GM23338 (cell line): ENCODE data around the gene PDLIM5. TPM values are rescaled to one million over a fixed set of nuclear protein-coding genes. Genes with fewer than 3 reads are reported as not detected.

Experiments
- ATAC-seq: fragments of 200-7000 bp; cut with Tn5 transposase; 3 replicates; pipeline ENCODE4 v1.9.1; 2020
- DNase-seq: peaks from one replicate; pipeline ENCODE4 v3.0.0-alpha.2; 2015; ENCODE audit warnings: low spot score
- H2AFZ ChIP-seq: fragments of 200-600 bp; sonication (generic); 2 replicates; pipeline ENCODE4 v1.8.0; 2016; ENCODE audit warnings: antibody characterized with exemption, mild to moderate bottlenecking, moderate library complexity
- H3F3A ChIP-seq: fragments of 200-600 bp; sonication (generic); replicated peaks from 2 replicates; pipeline ENCODE4 v1.8.0; 2017; ENCODE audit warnings: antibody characterized with exemption, mixed run types, low read depth
- H3K27ac ChIP-seq: fragments of 200-600 bp; sonication (generic); 2 replicates; pipeline ENCODE4 v1.6.1; 2016; ENCODE audit warnings: low read depth
- H3K27me3 ChIP-seq: fragments of 200-600 bp; sonication (generic); 2 replicates; pipeline ENCODE4 v1.8.0; 2016; ENCODE audit warnings: mild to moderate bottlenecking, mixed run types, moderate library complexity; ENCODE audit not compliant: insufficient read depth
- H3K36me3 ChIP-seq: fragments of 200-600 bp; sonication (generic); 2 replicates; pipeline ENCODE4 v1.8.0; 2016; ENCODE audit warnings: mild to moderate bottlenecking; ENCODE audit not compliant: insufficient read depth
- H3K4me1 ChIP-seq: fragments of 200-600 bp; sonication (generic); 2 replicates; pipeline ENCODE4 v1.8.0; 2016; ENCODE audit warnings: mild to moderate bottlenecking, moderate library complexity; ENCODE audit not compliant: insufficient read depth
- H3K4me2 ChIP-seq: fragments of 200-600 bp; sonication (generic); 2 replicates; pipeline ENCODE4 v1.7.1; 2017; ENCODE audit warnings: mixed run types
- H3K4me3 ChIP-seq: fragments of 200-600 bp; sonication (generic); 2 replicates; pipeline ENCODE4 v1.6.1; 2016; ENCODE audit warnings: mixed run types
- H3K79me2 ChIP-seq: fragments of 200-600 bp; sonication (generic); replicated peaks from 2 replicates; pipeline ENCODE4 v1.8.0; 2017; ENCODE audit warnings: mild to moderate bottlenecking; ENCODE audit not compliant: insufficient read depth
- H3K9me2 ChIP-seq: fragments of 200-600 bp; sonication (generic); 2 replicates; pipeline ENCODE4 v1.8.0; 2017; ENCODE audit not compliant: insufficient read depth
- H4K20me1 ChIP-seq: fragments of 200-600 bp; sonication (generic); replicated peaks from 2 replicates; pipeline ENCODE4 v1.8.0; 2017; ENCODE audit warnings: mild to moderate bottlenecking; ENCODE audit not compliant: insufficient read depth
- H3K27ac Mint-ChIP-seq: 2 replicates; pipeline ENCODE4 v1.8.0; 2020; ENCODE audit warnings: inconsistent platforms, mild to moderate bottlenecking, moderate library complexity, mixed read lengths
- H3K27me3 Mint-ChIP-seq: 3 replicates; pipeline ENCODE4 v1.8.0; 2022; ENCODE audit warnings: low read depth, mild to moderate bottlenecking, moderate library complexity, mixed read lengths, inconsistent platforms; ENCODE audit not compliant: insufficient read depth, poor library complexity
- H3K36me3 Mint-ChIP-seq: 3 replicates; pipeline ENCODE4 v1.8.0; 2021; ENCODE audit warnings: low read depth, mild to moderate bottlenecking, inconsistent platforms, moderate library complexity, mixed read lengths
- H3K4me1 Mint-ChIP-seq: 3 replicates; pipeline ENCODE4 v1.8.0; 2020; ENCODE audit warnings: mild to moderate bottlenecking, inconsistent platforms, mixed read lengths
- H3K4me3 Mint-ChIP-seq: 3 replicates; pipeline ENCODE4 v1.8.0; 2021; ENCODE audit warnings: moderate library complexity, mild to moderate bottlenecking, inconsistent platforms, mixed read lengths
- H3K9me3 Mint-ChIP-seq: 3 replicates; pipeline ENCODE4 v1.8.0; 2020; ENCODE audit warnings: moderate library complexity, mild to moderate bottlenecking, inconsistent platforms, mixed read lengths
- CREB1 ChIP-seq: fragments of 250-450 bp; sonication (Bioruptor Pico); IDR thresholded peaks from 2 replicates; pipeline ENCODE4 v1.5.0; 2020; ENCODE audit warnings: low read depth, mild to moderate bottlenecking, moderate library complexity
- CTCF ChIP-seq, 2 experiments: fragments of 200-600 bp in 1 of 2; sonication (generic) in 1 of 2; conservative IDR thresholded peaks; 2 replicates each; pipeline versions ENCODE4 v1.5.1 to v1.6.1; 2016 to 2017; ENCODE audit warnings: antibody characterized with exemption in 2 of 2, low read depth in 2 of 2, mild to moderate bottlenecking in 2 of 2, moderate library complexity in 1 of 2
- EZH2 ChIP-seq: fragments of 200-600 bp; sonication (generic); IDR thresholded peaks from one replicate; pipeline ENCODE4 v1.8.0; 2017; ENCODE audit warnings: antibody characterized with exemption, mild to moderate bottlenecking, low read depth; ENCODE audit not compliant: unreplicated experiment
- EZH2phosphoT487 ChIP-seq: fragments of 200-600 bp; sonication (generic); IDR thresholded peaks from one replicate; pipeline ENCODE4 v1.8.1; 2018; ENCODE audit warnings: antibody characterized with exemption; ENCODE audit not compliant: unreplicated experiment
- JUNB ChIP-seq: IDR thresholded peaks from one replicate; pipeline ENCODE4 v1.6.1; 2016; ENCODE audit warnings: antibody characterized with exemption; ENCODE audit not compliant: unreplicated experiment
- NANOG ChIP-seq: IDR thresholded peaks from 2 replicates; pipeline ENCODE4 v1.6.1; 2016; ENCODE audit warnings: antibody characterized with exemption, borderline replicate concordance
- POLR2AphosphoS5 ChIP-seq: IDR thresholded peaks from 2 replicates; pipeline ENCODE4 v1.6.1; 2016; ENCODE audit warnings: antibody characterized with exemption, low read depth
- REST ChIP-seq: IDR thresholded peaks from one replicate; pipeline ENCODE4 v1.6.1; 2018; ENCODE audit warnings: antibody characterized with exemption; ENCODE audit not compliant: unreplicated experiment
- STAT1 ChIP-seq: IDR thresholded peaks from one replicate; pipeline ENCODE4 v1.6.1; 2016; ENCODE audit warnings: antibody characterized with exemption; ENCODE audit not compliant: unreplicated experiment
- ZNF114 ChIP-seq: fragments of 250-450 bp; sonication (Bioruptor Pico); IDR thresholded peaks from 2 replicates; pipeline ENCODE4 v1.5.0; 2020; ENCODE audit warnings: mild to moderate bottlenecking, moderate library complexity
- ZNF331 ChIP-seq: fragments of 250-450 bp; sonication (Bioruptor Pico); IDR thresholded peaks from 2 replicates; pipeline ENCODE4 v1.5.0; 2020; ENCODE audit warnings: low read depth, mild to moderate bottlenecking, moderate library complexity
- ZNF462 ChIP-seq: fragments of 250-450 bp; sonication (Bioruptor Pico); IDR thresholded peaks from 2 replicates; pipeline ENCODE4 v1.5.0; 2020; ENCODE audit warnings: mild to moderate bottlenecking, moderate library complexity
- polyA plus RNA-seq: library from polyadenylated mRNA; unstranded; fragments of >200 nt; fragmentation: Nextera tagmentation; extraction: Ambion mirVana; gene quantifications from 2 replicates; pipeline ENCODE4 v1.2.1, GENCODE V29; 2016
- total RNA-seq: library from RNA; depleted of rRNA; stranded (reverse); fragments of >200 nt; shearing (Covaris generic); gene quantifications from 2 replicates; pipeline ENCODE4 v1.2.3, GENCODE V29; 2014
- TF ChIP-seq, protein P1 (sequence below): IDR thresholded peaks from 2 replicates; pipeline ENCODE4 v1.6.1; 2016; ENCODE audit warnings: antibody characterized with exemption

PDLIM5 gene
- total and polyA plus RNA-seq, 2 experiments from 2014 or later: 45.2 to 53.0 TPM

- Histone ChIP-seq H3F3A (no peaks in the 10 kb centered on the region), H3K4me1 (no peaks in the 10 kb centered on the region), H3K36me3 (no peaks in the 10 kb centered on the region), H3K79me2 (no peaks in the 10 kb centered on the region), H3K27me3 (no peaks in the 10 kb centered on the region), H3K9me2 (no peaks in the 10 kb centered on the region), H4K20me1 (no peaks in the 10 kb centered on the region), H3K4me2 (no peak overlapping the region), H2AFZ (no peak overlapping the region), H3K4me3 (no peak overlapping the region), H3K27ac (no peak overlapping the region)
- no peaks in the 10 kb centered on the region for H3K36me3 Mint-ChIP-seq
- peaks cover 7% of the 10 kb centered on the region for H3K27me3 Mint-ChIP-seq
- no peaks in the 10 kb centered on the region for H3K4me1 Mint-ChIP-seq
- H3K27ac Mint-ChIP-seq: no peak overlapping the region
- no peak for DNase-seq
- no peak overlapping the region for H3K4me3 Mint-ChIP-seq
- no peaks in the 10 kb centered on the region for H3K9me3 Mint-ChIP-seq
- no peak for ATAC-seq
- TF ChIP-seq, protein P1, sequence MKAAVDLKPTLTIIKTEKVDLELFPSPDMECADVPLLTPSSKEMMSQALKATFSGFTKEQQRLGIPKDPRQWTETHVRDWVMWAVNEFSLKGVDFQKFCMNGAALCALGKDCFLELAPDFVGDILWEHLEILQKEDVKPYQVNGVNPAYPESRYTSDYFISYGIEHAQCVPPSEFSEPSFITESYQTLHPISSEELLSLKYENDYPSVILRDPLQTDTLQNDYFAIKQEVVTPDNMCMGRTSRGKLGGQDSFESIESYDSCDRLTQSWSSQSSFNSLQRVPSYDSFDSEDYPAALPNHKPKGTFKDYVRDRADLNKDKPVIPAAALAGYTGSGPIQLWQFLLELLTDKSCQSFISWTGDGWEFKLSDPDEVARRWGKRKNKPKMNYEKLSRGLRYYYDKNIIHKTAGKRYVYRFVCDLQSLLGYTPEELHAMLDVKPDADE: no peak
- TF ChIP-seq CTCF (conservative IDR thresholded peaks at IDR 0.05; ENCODE audit: low read depth in 2 of 2) (no peak), REST (no peak), CREB1 (CRISPR knock-in tag) (no peak), JUNB (no peak), ZNF462 (CRISPR knock-in tag) (no peak), EZH2phosphoT487 (no peak), NANOG (no peak), ZNF331 (CRISPR knock-in tag) (no peak), ZNF114 (no peak), STAT1 (no peak), POLR2AphosphoS5 (no peak), EZH2 (no peak)
Measured at GRCh38 chr4:94626942-94627341, 175.2 kb downstream of the PDLIM5 start.
